ENCODE results near the gene BCAR1.
A peak's percentile ranks its signal among the peaks of the same experiment; 100 is the strongest.
"Not testable (repeated sequence)": the region's sequence is repeated elsewhere in the genome, so short reads cannot be mapped to it uniquely, and the experiment has no call there.

BCAR1 gene, protein sequence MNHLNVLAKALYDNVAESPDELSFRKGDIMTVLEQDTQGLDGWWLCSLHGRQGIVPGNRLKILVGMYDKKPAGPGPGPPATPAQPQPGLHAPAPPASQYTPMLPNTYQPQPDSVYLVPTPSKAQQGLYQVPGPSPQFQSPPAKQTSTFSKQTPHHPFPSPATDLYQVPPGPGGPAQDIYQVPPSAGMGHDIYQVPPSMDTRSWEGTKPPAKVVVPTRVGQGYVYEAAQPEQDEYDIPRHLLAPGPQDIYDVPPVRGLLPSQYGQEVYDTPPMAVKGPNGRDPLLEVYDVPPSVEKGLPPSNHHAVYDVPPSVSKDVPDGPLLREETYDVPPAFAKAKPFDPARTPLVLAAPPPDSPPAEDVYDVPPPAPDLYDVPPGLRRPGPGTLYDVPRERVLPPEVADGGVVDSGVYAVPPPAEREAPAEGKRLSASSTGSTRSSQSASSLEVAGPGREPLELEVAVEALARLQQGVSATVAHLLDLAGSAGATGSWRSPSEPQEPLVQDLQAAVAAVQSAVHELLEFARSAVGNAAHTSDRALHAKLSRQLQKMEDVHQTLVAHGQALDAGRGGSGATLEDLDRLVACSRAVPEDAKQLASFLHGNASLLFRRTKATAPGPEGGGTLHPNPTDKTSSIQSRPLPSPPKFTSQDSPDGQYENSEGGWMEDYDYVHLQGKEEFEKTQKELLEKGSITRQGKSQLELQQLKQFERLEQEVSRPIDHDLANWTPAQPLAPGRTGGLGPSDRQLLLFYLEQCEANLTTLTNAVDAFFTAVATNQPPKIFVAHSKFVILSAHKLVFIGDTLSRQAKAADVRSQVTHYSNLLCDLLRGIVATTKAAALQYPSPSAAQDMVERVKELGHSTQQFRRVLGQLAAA

DNA sequence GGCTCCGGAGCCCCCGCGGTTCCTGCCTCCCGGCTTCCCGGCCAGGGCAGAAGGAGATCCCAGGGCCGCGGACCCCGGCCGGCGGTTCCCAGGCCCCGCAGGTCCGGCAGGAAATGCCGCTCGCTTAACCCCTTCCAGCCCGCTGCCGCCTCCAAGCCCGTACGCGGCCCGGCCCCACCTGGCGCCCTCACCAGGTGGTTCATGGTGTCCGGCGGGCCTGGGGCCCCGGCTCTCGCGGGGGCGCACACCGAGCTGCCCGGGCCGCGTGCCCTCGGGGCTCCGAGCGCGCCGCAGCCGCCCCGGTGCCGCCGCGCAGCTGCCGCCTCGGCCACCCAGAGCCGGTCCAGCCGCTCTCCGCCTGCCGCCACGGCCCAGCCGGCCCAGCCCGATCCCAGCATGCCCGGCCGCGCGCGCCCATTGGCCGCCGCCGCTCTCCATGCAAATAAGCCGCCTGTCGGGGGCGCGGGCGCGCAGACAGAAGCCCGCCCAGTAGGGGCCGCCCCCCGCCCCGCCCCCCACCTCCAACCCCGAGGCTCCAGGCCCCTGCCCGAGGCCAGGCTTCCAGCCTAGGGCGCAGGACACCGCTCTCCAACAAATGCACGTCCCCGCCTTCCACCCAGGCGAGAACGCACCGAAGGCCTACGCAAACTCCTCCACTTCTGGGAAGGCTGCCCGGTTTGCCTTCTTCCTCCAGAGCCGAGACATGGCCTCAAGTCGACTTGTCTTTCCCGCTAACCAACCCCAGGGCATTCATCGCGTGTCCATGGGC is at the start of gene BCAR1:
TSS of gene BCAR1 (minus strand) at position 345 of the 769 bp plus-strand sequence. CDS start at position 203, 142 bp downstream.
- DNase-seq: peak; percentile 18

DNA sequence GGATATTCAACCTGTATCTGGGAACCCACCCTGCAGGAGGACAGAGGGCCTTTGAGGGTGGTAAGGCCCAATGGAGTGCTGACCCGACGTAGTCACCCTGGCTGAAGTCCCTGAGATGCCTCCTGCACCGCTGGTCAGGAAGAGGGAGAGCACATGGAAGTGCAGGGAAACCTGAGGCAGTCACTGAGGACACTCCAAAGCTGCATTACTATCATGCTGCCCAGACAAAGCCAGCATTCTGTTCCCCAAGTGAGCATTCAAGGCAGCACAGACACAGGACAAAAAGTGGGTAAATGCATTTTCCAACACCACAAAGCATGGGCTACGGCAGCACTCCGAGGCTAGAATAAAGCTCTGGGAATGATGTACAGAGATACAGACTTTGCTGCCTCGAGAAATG is 46.8 kb upstream of the BCAR1 start:
- DNase-seq: no peak

DNA sequence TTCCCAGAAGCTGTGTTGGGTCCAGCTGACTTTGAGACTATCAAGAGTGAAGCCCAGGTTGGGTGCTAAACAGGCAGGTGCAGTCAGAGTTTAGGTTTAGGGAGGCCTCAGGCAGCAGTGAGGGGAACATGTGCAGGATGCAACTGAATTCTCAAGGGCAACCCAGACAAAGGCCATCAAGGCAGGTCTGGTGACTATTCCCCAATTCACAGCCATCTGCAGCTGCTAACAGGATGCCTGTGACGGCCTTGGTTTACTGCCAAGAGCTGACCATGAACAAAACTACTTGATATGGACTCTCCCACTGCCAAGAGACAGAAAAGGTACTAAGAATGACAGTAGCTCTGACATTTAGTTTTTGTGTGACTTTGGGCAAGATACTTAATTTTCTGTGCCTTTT is 45.2 kb upstream of the BCAR1 start:
- DNase-seq: no peak

DNA sequence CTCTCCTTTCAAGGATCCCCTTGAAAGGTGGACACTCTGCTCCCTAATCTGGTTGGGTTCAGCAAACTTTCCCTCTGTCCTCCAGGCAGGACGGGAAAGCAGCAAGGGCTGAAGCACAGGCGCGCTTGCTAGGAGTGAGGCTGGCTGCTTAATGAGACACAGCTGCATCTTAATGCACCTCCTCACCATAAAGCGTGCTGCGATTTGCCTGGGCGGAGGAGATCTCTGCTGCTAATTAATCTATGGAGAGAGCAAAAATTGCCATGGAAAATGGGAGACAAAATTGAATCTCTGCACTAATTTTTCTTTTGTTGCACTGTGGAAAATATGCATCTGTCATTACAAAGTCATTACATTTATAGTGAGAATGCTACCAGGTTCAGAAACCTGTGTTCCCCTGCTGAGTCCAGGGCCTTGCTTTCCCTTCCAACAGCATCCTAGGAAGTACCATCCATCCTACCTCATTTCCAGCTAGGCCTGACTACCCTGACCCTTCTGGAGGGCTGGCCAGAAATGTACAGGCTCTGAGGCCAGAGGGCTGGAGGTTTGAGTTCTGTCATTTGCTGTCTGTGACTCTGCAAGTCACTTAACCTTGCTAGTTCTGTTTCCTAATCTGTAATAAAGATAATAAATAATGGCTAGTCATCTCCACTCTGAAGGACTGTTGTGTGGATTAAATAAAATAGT is 43.5 kb upstream of the BCAR1 start:
- no peak for DNase-seq

DNA sequence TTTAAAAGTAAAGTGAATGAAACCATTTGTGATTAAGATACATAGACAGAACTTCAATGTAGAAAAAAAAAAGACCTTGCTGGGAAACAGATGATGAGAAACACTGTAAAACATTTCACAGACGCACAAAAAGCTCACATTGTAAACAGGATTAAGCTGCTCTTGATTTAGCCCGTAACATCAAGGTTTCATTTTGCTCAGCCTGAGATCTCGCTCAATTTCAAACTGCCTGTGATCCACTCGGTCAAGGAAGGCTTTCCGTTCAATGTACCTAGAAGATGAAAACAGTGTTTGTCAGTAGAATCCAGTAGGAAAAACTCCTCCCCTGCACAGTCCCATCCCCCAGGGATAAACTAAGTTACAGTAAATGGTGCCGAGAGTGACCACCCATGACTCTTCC is 42.3 kb upstream of the BCAR1 start:
- no peak for DNase-seq

DNA sequence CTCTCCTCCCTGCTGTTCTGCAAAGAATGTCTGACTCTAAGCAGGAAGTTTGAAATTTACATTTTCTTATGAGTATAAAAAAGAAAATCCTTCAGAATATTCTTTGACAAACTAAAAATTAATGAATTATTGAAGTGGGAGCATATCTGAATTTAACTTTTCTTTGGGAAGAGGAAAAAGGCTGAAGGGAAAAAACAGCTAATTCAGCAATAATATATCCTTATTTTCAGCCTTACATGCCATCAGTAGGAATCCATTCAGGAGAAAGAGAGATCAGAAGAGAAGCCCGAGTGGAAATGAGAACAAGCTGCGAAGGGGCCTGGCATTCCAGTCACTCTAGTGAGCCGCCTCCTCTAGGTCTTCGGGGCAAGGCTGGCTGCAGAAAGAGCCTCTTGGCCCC is 41.7 kb upstream of the BCAR1 start:
- no peak for DNase-seq

DNA sequence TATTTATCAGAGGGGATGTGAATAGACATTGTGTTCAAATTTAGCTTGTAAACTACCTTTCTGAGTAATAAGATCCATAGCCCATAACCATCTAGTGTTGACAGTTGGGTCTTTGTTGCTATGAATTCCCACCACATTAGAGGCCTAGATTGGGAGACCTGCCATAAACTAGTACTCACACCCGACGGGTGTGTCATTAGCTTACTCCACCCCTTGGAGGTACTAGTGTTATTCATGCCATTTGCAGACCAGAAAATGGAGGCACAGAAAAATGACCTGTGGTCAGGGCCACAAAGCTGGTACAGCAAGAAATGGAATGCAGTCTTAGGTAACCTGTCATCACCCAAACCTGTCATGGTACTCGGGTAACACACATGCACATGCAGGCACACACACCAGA is 41.3 kb upstream of the BCAR1 start:
- DNase-seq: no peak

DNA sequence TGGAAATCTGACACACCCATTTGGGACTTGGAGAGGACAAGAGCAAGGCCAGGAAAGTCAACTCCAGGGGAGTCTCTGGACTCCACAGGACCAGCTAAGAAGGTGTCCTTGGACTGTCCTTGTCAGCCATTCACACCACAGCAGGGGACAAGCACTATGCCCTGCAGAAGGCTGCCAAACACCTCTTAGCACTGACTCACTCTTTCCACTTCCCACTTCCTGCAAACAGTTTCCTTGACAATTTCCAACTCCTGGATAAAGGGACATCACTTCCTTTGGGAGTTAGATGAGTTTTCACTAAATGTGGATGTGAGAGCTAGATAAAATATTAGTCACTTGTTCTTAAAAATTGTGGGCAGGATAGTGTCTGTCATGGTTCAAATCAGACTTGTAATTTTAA is 37.8 kb upstream of the BCAR1 start:
- DNase-seq: no peak

DNA sequence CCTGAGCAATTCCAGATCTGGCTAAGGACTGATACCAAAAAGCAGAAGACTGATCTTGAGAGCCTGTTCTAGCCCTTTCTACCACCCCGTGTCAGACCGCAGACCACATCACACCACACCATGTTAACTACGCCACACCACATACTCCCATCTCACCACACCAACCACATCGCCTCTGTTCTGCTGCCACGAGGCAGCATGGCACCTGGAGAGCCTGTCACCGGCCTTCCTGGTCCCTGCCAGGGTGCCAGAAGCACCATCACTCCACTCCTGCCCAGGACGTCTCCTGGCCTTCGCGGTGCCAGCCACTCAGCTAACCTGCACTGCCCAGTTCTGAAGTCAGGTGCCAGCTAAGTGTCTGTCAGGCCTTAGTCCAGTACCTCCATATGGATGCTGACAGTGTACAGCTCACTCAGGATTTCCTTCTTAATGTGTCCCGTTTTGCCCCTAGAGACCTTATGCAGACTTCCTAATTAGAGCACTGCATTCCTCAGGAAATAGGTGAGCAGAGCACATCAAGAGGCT is 37.2 kb upstream of the BCAR1 start:
- DNase-seq: peak; percentile 60

DNA sequence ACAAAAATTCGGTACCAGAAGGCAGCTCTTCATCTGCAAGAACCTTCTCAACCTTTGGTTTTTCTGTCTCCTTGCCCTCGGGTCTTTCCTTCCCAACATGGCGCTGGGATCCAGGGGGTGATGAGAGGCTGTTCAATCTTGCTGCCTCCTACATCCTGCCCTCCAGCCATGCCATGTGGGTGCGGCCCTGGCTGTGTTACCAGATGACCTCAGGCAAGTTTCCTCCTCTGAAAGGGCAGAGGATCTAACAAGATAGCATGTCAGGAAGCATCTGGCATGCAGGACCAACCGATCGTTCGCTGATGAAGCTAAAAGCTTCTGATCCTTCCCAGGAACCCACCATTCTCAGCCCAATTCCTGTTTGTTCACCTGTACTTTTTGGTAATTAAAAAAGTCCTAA is 36.8 kb upstream of the BCAR1 start:
- DNase-seq: no peak

DNA sequence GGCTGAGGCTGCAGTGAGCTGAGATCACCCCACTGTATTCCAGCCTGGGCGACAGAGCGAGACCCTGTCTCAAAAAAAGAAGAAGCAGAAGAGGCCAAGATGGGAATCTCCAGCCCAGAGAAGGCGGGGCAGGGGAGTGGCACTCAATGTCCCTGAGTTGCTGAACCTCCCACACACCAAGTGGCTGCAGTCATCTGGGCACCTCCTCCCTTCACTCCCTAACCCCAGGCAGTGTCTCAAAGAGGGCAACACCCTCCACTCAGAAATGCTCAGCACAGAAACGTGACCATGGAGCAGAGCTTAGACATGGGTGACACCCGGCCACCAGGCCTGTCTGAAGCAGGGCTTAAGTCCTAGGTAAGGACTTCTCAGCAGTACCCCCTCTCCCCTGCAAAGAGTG is 36.3 kb upstream of the BCAR1 start:
- DNase-seq: no peak

DNA sequence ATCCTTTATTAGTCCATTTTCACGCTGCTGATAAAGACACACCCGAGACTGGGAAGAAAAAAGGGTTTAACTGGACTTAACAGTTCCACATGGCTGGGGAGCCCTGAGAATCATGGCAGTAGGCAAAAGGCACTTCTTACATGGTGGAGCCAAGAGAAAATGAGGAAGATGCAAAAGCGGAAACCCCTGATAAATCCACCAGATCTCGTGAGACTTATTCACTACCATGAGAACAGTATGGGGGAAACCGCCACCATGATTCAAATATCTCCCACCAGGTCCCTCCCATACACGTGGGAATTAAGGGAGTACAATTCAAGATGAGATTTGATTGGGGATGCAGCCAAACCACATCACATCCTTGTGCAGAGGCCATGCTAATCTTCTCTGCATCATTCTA is 35.0 kb upstream of the BCAR1 start:
- no peak for DNase-seq

DNA sequence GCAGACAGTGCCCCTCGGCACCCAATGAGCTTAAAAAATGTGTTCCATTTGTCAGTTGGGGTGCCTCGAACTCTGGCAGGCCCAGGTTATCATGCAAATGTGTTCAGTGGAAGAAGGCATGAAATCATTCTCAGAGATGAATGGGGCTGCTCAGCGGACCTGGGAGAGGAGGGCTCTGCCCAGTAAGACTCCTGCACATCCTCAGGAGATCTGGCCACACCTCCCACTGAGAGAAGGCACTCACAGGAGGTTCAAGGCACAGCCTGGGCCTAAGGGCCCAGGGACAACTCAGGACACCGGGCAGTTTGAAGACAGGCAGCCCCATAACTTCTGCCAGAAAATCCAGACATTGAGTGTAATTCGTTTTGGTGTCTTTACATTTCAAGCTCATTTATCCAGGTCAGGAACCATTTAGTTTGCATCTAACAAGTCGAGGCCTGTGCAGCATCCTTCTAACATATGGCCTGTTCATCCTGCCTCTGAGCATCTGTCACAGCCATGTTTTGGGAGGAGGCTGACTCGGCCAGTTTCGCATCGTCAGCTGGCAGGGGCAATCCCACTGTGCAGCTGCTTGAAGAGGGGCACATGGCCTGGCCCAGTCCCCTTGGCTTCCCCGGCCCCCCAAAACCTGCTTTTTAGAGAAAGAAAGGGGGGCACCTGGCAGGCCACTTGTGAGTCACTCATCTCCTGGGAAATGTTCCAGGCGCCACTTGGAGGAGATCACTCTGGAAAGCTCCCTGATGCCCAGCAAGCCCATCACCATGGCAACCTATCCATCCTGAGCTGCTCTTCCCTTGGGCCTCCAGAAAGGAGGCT is 31.2 kb upstream of the BCAR1 start:
- no peak for DNase-seq

DNA sequence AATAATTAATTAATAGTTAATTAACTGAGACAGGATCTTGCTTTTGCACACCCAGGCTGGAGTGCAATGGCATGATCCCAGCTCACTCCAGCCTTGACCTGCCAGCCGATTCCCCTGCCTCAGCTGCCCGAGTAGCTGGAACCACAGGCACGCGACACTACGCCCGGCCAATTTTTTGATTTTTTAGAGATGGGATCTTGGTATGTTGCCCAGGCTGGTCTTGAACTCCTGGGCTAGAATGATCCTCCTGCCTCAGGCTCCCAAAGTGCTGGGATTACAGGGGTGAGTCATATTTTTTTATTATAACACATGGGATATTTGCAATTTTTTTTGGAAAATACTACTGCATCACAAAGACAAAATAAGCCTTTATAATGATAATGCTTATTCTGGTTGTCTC is 30.4 kb upstream of the BCAR1 start:
- no peak for DNase-seq

DNA sequence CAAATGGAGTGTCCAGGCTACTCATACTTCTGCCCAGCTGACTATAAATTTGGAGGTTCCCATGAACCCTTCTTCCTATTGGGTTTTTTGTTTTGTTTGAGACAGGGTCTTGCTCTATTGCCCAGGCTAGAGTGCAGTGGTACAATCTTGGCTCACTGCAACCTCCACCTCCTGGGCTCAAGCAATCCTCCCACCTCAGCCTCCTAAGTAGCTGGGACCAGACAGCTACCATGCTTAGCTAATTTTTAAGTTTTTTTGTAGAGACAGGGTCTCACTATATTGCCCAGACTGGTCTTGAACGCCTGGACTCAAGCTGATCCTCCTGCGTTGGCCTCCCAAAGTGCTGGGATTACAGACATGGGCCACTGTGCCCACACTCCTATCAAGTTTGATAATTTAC is 29.6 kb upstream of the BCAR1 start:
- not testable (repeated sequence) for DNase-seq

DNA sequence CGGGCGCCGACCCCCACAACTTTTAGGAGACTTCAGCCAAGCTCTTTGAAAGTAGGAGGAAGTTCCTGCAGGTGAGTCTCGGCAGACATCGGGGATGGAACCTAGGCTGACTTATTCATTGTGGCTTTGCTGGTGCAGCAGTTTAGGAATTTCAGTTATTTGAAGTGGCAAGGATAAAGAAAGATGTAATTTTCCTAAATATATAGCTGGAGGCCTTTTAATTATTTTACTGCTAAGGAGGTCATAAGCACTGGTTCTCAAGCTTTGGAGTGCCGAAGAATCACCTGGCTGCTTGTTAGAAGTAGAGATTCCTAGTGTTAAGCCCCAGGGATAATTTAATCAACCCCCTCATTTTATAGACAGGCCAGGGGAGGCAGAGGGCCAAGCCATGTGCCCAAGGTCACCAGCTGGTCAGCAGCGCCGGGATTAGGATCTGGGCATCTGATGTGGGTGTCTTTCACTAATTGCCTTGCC is 28.9 kb upstream of the BCAR1 start:
- DNase-seq: no peak

DNA sequence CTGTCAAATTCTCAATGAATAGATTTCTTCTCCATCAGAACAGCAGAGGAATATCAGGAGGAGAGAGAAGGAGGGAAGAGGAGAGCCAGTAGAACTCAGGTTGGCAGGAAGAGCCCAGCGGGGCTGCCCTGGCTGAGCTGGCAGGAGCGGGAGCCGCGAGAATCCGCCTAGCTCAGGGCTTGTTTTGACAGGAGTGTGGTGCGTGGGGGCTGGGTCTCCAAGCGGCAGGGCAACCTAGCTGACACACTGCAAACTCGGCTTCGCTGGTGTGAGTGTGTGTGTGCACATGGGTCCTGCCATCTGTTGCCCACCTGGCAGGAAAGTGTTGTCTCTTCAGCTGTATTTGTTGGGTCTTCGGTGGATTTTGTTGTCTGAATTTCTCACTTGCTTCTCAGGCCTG is 27.9 kb upstream of the BCAR1 start:
- no peak for DNase-seq

DNA sequence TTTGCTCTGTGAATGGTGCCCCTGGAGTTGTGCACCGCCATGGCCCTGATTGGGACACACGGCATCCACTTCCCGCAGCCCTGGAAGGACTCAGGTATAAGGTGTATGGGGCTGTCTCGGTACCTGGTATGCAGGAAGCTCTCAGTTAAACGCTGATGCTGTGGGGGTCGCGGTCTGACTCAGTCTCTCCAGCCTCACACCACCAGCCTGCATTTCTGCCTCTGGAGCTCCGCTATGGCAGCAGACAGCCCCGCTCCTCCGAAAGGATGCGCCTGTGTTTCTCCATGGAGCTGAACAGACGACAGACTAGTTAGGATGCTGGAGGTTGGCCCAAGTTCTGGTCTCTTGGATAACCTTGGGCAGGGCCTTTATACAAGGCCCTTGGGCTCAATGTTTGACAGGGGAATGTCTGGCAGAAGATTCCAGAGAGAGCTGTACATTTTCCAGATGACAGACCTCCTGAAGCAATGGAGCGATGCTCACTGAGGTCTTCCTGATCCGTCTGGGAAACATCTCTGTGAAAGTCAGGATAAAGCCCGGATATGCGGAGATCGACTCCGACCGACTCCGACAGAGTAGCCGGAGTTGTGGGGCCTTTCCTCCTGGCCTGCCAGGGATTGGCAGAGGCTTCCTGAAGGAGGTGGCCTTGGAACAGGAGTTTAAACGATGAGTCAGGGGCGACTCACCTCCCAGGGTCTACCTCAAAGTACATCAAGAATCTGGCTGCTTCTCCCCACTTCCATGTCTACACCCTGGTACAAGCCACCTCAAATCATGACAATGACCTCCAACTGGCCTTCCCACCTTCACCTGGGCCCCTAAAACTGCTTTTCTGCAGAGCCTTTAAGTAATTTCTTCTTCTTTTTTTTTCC is 21.9 kb upstream of the BCAR1 start:
- no peak for DNase-seq

DNA sequence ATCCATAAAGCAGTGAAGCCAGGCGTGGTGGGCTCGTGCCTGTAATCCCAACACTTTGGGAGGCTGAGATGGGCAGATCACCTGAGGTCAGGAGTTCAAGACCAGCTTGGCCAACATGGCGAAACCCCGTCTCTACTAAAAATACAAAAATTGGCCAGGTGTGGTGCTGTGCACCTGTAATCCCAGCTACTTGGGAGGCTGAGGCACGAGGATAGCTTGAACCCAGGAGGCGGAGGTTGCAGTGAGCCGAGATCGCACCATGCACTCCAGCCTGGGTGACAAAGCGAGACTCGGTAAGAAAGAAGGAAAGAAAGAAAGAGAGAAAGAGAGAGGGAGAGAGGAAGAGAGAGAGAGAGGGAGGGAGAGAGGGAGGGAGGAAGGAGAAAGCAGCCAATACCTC is 21.2 kb upstream of the BCAR1 start:
- DNase-seq: not testable (repeated sequence)

DNA sequence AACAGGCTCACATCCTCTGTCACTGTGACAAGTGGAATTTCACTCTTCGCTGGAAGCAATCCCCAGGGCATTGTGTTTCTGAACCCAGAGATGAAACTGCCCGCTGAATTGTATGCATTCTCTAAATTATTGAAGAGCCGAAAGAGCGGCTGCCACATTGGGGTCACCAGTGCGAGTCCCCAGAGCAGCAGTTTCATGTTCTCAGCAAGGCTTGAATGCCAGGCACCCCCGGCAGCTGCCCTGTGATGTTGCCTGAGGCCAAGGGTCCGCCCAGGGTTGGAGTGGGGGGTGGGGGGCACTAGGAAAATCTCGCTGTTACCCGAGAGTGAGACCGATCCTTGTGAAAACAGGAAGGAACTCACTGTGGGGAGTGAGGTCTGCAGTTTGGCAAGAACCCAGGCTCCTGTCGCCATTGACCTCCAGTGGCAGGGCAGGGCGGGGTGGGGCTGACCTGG is 20.7 kb upstream of the BCAR1 start:
- DNase-seq: no peak
